Measurements from ENCODE around the gene CLEC12A. TPM values are rescaled to one million over a fixed set of nuclear protein-coding genes. Genes with fewer than 3 reads are reported as not detected.

CLEC12A gene
- total and polyA plus RNA-seq, 2 of the 4 experiments (the other 2 are of a cell fraction), result not detected

DNA sequence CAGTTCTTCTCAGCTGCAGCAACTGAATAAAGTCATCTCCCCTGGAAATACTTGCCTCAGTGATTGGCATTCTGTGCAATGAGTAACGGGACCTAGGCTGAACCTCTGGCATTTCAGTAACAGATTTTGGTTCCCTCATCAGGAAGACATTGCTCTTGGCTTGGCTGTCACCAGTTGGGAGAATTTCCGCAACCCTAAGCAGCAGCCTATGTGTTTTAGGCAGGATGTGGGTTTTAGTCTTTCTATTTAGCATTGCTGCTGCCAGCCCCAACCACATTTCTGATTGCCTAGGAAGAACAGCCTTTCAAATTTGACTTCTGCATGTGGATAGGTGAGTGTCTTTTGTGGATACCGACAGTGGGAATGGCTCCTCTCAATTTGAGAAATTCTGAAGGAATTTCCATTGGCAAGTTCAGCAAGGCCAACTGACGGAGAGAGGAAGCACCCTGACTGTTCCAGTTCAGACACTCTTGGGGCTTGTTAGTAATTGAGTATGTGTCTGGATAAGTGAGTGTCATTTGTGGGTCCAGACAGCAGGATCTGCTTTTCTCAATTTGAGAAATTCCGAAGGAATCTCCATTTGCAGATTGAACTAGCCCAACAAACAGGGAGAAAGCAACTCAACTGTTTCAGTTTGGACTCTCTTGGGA is 20.1 kb upstream of the CLEC12A start:
- Histone ChIP-seq H3K79me1 (ENCODE audit: low read depth in 1 of 2, low read length in 2 of 2) (no peaks in the 10 kb centered on the region), H2BK15ac (ENCODE audit: low read depth, low read length) (no peak overlapping the region), H3K23ac (ENCODE audit: low read depth, low read length) (no peak overlapping the region), H3K4me3 (ENCODE audit: insufficient read depth, low read depth, low read length) (no peak overlapping the region), H3K4ac (ENCODE audit: low read depth, low read length) (no peak overlapping the region), H2AFZ (replicated peaks; ENCODE audit: low read length, poor library complexity) (no peak overlapping the region), H4K20me1 (ENCODE audit: insufficient read depth, low read length) (no peaks in the 10 kb centered on the region), H4K91ac (ENCODE audit: insufficient read depth, low read depth, low read length) (no peak overlapping the region), H2AK9ac (replicated peaks; ENCODE audit: low read depth, low read length, poor library complexity) (no peak overlapping the region), H3K4me1 (ENCODE audit: control insufficient read depth, insufficient read depth, low read length) (no peaks in the 10 kb centered on the region), H3K9me3 (ENCODE audit: control insufficient read depth, insufficient read depth, low read length) (no peaks in the 10 kb centered on the region), H3K9ac (ENCODE audit: low read depth, low read length) (no peak overlapping the region), H3K9me1 (ENCODE audit: insufficient read depth, low read length) (no peaks in the 10 kb centered on the region; the same call in 1 of the 2 replicates), H2BK5ac (ENCODE audit: low read depth, low read length, poor library complexity, severe bottlenecking) (no peak overlapping the region), H3K36me3 (ENCODE audit: control insufficient read depth, insufficient read depth, low read length) (no peaks in the 10 kb centered on the region), H3K27ac (ENCODE audit: insufficient read depth, low read length) (no peak overlapping the region), H3K56ac (ENCODE audit: extremely low read depth, insufficient read depth, low read length) (no peak overlapping the region), H4K8ac (ENCODE audit: low read depth in 2 of 2, low read length in 2 of 2) (no peak overlapping the region), H4K5ac (ENCODE audit: low read depth, low read length) (no peak overlapping the region), H2BK20ac (ENCODE audit: low read depth, low read length) (no peak overlapping the region), H2BK120ac (ENCODE audit: low read depth, low read length) (no peak overlapping the region), H3K14ac (replicated peaks; ENCODE audit: low read depth, low read length) (no peak overlapping the region), H2AK5ac (ENCODE audit: low read depth, low read length) (no peak overlapping the region), H3K4me2 (ENCODE audit: low read depth, low read length) (no peak overlapping the region), H3K18ac (ENCODE audit: low read depth, low read length) (no peak overlapping the region), H3K27me3 (ENCODE audit: control insufficient read depth, insufficient read depth, low read length) (peaks cover 2% of the 10 kb centered on the region; the same call in 1 of the 2 replicates)
- BruUV-seq (replicated peaks), result no TSS peak
- ATAC-seq (ENCODE audit: low read depth) (no peak), DNase-seq (no peak)
- ChIA-PET CTCF (no interaction called here), POLR2A (ENCODE audit: unreplicated experiment) (no interaction called here)
- dilution Hi-C loops (cut with HindIII; ENCODE audit: low sequenced_read_pairs, unreplicated experiment), result no loop called here
- 43% methylated on average over 1 of the region's 5 CpGs; no CpG with 5 or more reads in 1 of the 2 experiments for WGBS, 2 experiments (ENCODE audit: extremely low coverage in 2 of 2, insufficient read length in 1 of 2)
- TF ChIP-seq FOS (IDR thresholded peaks at IDR 0.05; ENCODE audit: low read depth, low read length), result no peak
- TF ChIP-seq CEBPB (IDR thresholded peaks at IDR 0.05; ENCODE audit: low read depth, low read length), result no peak
- no peak for TF ChIP-seq MAZ (IDR thresholded peaks at IDR 0.05; ENCODE audit: borderline replicate concordance, low read depth, low read length)
- no peak for TF ChIP-seq MAFK (IDR thresholded peaks at IDR 0.05; ENCODE audit: low read depth, low read length)
- no peak for TF ChIP-seq ELK1 (IDR thresholded peaks at IDR 0.05; ENCODE audit: borderline replicate concordance, low read depth, low read length)
- TF ChIP-seq, protein P1, sequence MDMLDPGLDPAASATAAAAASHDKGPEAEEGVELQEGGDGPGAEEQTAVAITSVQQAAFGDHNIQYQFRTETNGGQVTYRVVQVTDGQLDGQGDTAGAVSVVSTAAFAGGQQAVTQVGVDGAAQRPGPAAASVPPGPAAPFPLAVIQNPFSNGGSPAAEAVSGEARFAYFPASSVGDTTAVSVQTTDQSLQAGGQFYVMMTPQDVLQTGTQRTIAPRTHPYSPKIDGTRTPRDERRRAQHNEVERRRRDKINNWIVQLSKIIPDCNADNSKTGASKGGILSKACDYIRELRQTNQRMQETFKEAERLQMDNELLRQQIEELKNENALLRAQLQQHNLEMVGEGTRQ (IDR thresholded peaks at IDR 0.05; ENCODE audit: low read depth, low read length), result no peak
- no peak for TF ChIP-seq RAD21 (IDR thresholded peaks at IDR 0.05; ENCODE audit: low read length)
- no peak for TF ChIP-seq RFX5 (IDR thresholded peaks at IDR 0.05; ENCODE audit: low read depth, low read length)
- TF ChIP-seq NFE2L2 (IDR thresholded peaks at IDR 0.05; ENCODE audit: low read depth, low read length), result no peak
- TF ChIP-seq SMC3 (IDR thresholded peaks at IDR 0.05; ENCODE audit: low read depth, low read length), result no peak
- TF ChIP-seq CHD1 (IDR thresholded peaks at IDR 0.05; ENCODE audit: low read depth, low read length), result no peak
- no peak for TF ChIP-seq POLR2A (IDR thresholded peaks at IDR 0.05; ENCODE audit: low read depth, low read length)
- TF ChIP-seq RCOR1 (IDR thresholded peaks at IDR 0.05; ENCODE audit: insufficient replicate concordance, low read length), result no peak
- TF ChIP-seq BHLHE40 (IDR thresholded peaks at IDR 0.05; ENCODE audit: low read depth, low read length), result no peak
- TF ChIP-seq MXI1 (IDR thresholded peaks at IDR 0.05; ENCODE audit: borderline replicate concordance, low read depth, low read length), result no peak
- no peak for TF ChIP-seq CTCF (conservative IDR thresholded peaks at IDR 0.05; ENCODE audit: low read depth, low read length)
- in situ Hi-C loops (cut with MboI; ENCODE audit: low sequenced_read_pairs), result no loop called here
- intact Hi-C loops (cut with micrococcal nuclease), result no loop called here

Measured in IMR-90 (cell line).